LNCaP clone FGC (cell line): Measurements from ENCODE around the gene AVPR2.

Experiments
- DNase-seq: peaks from one replicate; pipeline ENCODE4 v3.0.0-alpha.2; 2011; ENCODE audit warnings: low read depth
- H3K4me3 ChIP-seq: 2 replicates; pipeline ENCODE4 v1.5.1; 2011; ENCODE audit warnings: mild to moderate bottlenecking, low read depth, low read length, control low read depth
- CTCF ChIP-seq: IDR thresholded peaks from 2 replicates; pipeline ENCODE4 v1.5.1; 2012; ENCODE audit warnings: mild to moderate bottlenecking; ENCODE audit not compliant: control insufficient read depth, insufficient read depth; ENCODE audit errors: extremely low read depth

The AVPR2 gene

GRCh38 chrX:153931748-153932147 lies 27.3 kb downstream of the AVPR2 start:
- DNase-seq, result no peak
- no peak for TF ChIP-seq CTCF
- H3K4me3 ChIP-seq, result no peak overlapping the region

GRCh38 chrX:153932220-153932915 lies 27.9 kb downstream of the AVPR2 start:
- no peak overlapping the region for H3K4me3 ChIP-seq
- DNase-seq, result no peak
- TF ChIP-seq CTCF, result no peak

- H3K4me3 ChIP-seq, result peak overlapping the region; percentile 70
- no peak for DNase-seq
- TF ChIP-seq CTCF, result no peak
These were observed 29.3 kb downstream of the AVPR2 start for GRCh38 chrX:153933748-153934147.

- peak overlapping the region; percentile 70 for H3K4me3 ChIP-seq
- no peak for TF ChIP-seq CTCF
- DNase-seq, result no peak
These were observed 29.8 kb downstream of the AVPR2 start for GRCh38 chrX:153934148-153934761.

- DNase-seq, result no peak
- no peak for TF ChIP-seq CTCF
- H3K4me3 ChIP-seq, result peak within 1 kb of the TSS; percentile 70
These were observed 30.4 kb downstream of the AVPR2 start, which contains the start of gene NAA10 for GRCh38 chrX:153934762-153935325. Gene NAA10, minus strand, starts transcription at chrX:153935037. Its CDS starts 133 bp downstream, at chrX:153934904.

- DNase-seq, result no peak
- TF ChIP-seq CTCF, result no peak
These were observed 30.9 kb downstream of the AVPR2 start for GRCh38 chrX:153935326-153935851.

More at GRCh38 chrX:153935326-153935851, 30.9 kb downstream of the AVPR2 start:
- peak overlapping the region; percentile 42 for H3K4me3 ChIP-seq
